Type B pancreatic cell (in vitro differentiated cells): ENCODE data around the gene SEPTIN14. TPM values are rescaled to one million over a fixed set of nuclear protein-coding genes. Genes with fewer than 3 reads are reported as not detected.
A peak's percentile ranks its signal among the peaks of the same experiment; 100 is the strongest.
"Not testable (repeated sequence)": the region's sequence is repeated elsewhere in the genome, so short reads cannot be mapped to it uniquely, and the experiment has no call there.

Experiments used
- DNase-seq: peaks from one replicate; pipeline ENCODE4 v3.0.0; 2021; ENCODE audit warnings: mixed read lengths; ENCODE audit not compliant: unreplicated experiment; ENCODE audit errors: extremely low spot score
- H3K27ac Mint-ChIP-seq: 2 replicates; pipeline ENCODE4 v1.8.0; 2021; ENCODE audit warnings: mild to moderate bottlenecking, mixed read lengths
- H3K27me3 Mint-ChIP-seq: 2 replicates; pipeline ENCODE4 v1.8.0; 2021; ENCODE audit warnings: mixed read lengths
- H3K36me3 Mint-ChIP-seq: 2 replicates; pipeline ENCODE4 v1.8.0; 2021; ENCODE audit warnings: mixed read lengths
- H3K4me1 Mint-ChIP-seq: one replicate; pipeline ENCODE4 v1.8.0; 2021; ENCODE audit warnings: mixed read lengths; ENCODE audit not compliant: unreplicated experiment
- H3K4me3 Mint-ChIP-seq: 2 replicates; pipeline ENCODE4 v1.8.0; 2021; ENCODE audit warnings: mild to moderate bottlenecking, mixed read lengths
- H3K9me3 Mint-ChIP-seq: 2 replicates; pipeline ENCODE4 v1.8.0; 2021; ENCODE audit warnings: mixed read lengths
- CTCF ChIP-seq: fragments of 200-600 bp; sonication (generic); conservative IDR thresholded peaks from 2 replicates; pipeline ENCODE4 v1.5.0; 2021; ENCODE audit warnings: antibody characterized with exemption, mild to moderate bottlenecking
- total RNA-seq: library from RNA; stranded (reverse); gene quantifications from 2 replicates; pipeline ENCODE4 v1.2.1, GENCODE V29; 2021; ENCODE audit warnings: low replicate concordance

The SEPTIN14 gene
- total RNA-seq, 1 donor from 2014 or later = 0.07 TPM

GRCh38 chr7:55887821-55888247 lies 25.3 kb upstream of the SEPTIN14 start:
- no peak for TF ChIP-seq CTCF
- Mint-ChIP-seq H3K9me3 (no peaks in the 10 kb centered on the region), H3K4me1 (no peaks in the 10 kb centered on the region), H3K27ac (peak overlapping the region; percentile 89), H3K36me3 (peaks cover 3% of the 10 kb centered on the region), H3K4me3 (peak overlapping the region; percentile 90), H3K27me3 (peaks cover 5% of the 10 kb centered on the region)
- DNase-seq = no peak

GRCh38 chr7:55884321-55884720 lies 21.8 kb upstream of the SEPTIN14 start:
- no peak for TF ChIP-seq CTCF
- H3K4me1 Mint-ChIP-seq = no peaks in the 10 kb centered on the region
- peak overlapping the region; percentile 49 for H3K4me3 Mint-ChIP-seq
- peaks cover 5% of the 10 kb centered on the region for H3K27me3 Mint-ChIP-seq
- no peaks in the 10 kb centered on the region for H3K36me3 Mint-ChIP-seq
- H3K9me3 Mint-ChIP-seq = no peaks in the 10 kb centered on the region
- H3K27ac Mint-ChIP-seq = no peak overlapping the region
- no peak for DNase-seq

- no peak for TF ChIP-seq CTCF
- no peaks in the 10 kb centered on the region for H3K9me3 Mint-ChIP-seq
- peaks cover under 1% of the 10 kb centered on the region for H3K27me3 Mint-ChIP-seq
- H3K4me3 Mint-ChIP-seq = no peak overlapping the region
- no peaks in the 10 kb centered on the region for H3K4me1 Mint-ChIP-seq
- H3K27ac Mint-ChIP-seq = no peak overlapping the region
- no peak for DNase-seq
- H3K36me3 Mint-ChIP-seq = no peaks in the 10 kb centered on the region
Observed at GRCh38 chr7:55878691-55879090, 16.1 kb upstream of the SEPTIN14 start.

GRCh38 chr7:55877308-55877707 lies 14.8 kb upstream of the SEPTIN14 start:
- Mint-ChIP-seq H3K36me3 (no peaks in the 10 kb centered on the region), H3K27ac (no peak overlapping the region), H3K27me3 (no peaks in the 10 kb centered on the region), H3K4me3 (no peak overlapping the region), H3K4me1 (no peaks in the 10 kb centered on the region), H3K9me3 (no peaks in the 10 kb centered on the region)
- TF ChIP-seq CTCF = no peak
- no peak for DNase-seq

- H3K4me3 Mint-ChIP-seq = no peak overlapping the region
- no peaks in the 10 kb centered on the region for H3K27me3 Mint-ChIP-seq
- no peak for TF ChIP-seq CTCF
- no peaks in the 10 kb centered on the region for H3K9me3 Mint-ChIP-seq
- no peaks in the 10 kb centered on the region for H3K36me3 Mint-ChIP-seq
- H3K27ac Mint-ChIP-seq = no peak overlapping the region
- H3K4me1 Mint-ChIP-seq = no peaks in the 10 kb centered on the region
- no peak for DNase-seq
Observed at GRCh38 chr7:55873765-55874164, 11.2 kb upstream of the SEPTIN14 start.

GRCh38 chr7:55871932-55872485 lies 9.5 kb upstream of the SEPTIN14 start:
- no peaks in the 10 kb centered on the region for H3K27me3 Mint-ChIP-seq
- no peak for TF ChIP-seq CTCF
- H3K4me1 Mint-ChIP-seq = no peaks in the 10 kb centered on the region
- no peak overlapping the region for H3K27ac Mint-ChIP-seq
- DNase-seq = no peak
- H3K4me3 Mint-ChIP-seq = no peak overlapping the region
- H3K36me3 Mint-ChIP-seq = no peaks in the 10 kb centered on the region
- no peaks in the 10 kb centered on the region for H3K9me3 Mint-ChIP-seq

- H3K27ac Mint-ChIP-seq, H3K9me3 Mint-ChIP-seq, H3K27me3 Mint-ChIP-seq, H3K4me1 Mint-ChIP-seq, H3K4me3 Mint-ChIP-seq, H3K36me3 Mint-ChIP-seq, DNase-seq: not testable (repeated sequence)
Observed at GRCh38 chr7:55868989-55869388, 6.4 kb upstream of the SEPTIN14 start.

GRCh38 chr7:55845164-55845563 lies 17.4 kb downstream of the SEPTIN14 start:
- H3K27ac Mint-ChIP-seq, H3K4me3 Mint-ChIP-seq, H3K9me3 Mint-ChIP-seq, DNase-seq, H3K36me3 Mint-ChIP-seq, H3K4me1 Mint-ChIP-seq, H3K27me3 Mint-ChIP-seq: not testable (repeated sequence)
